ENCODE measurements around the gene U2AF2. TPM values are rescaled to one million over a fixed set of nuclear protein-coding genes. Genes with fewer than 3 reads are reported as not detected.
A peak's percentile ranks its signal among the peaks of the same experiment; 100 is the strongest.

The U2AF2 gene
- total and polyA plus RNA-seq, 9 of the 15 experiments (the other 6 are each of a cell fraction or from before 2014, with no cell fraction given) = 3.0 to 331 (median 157) TPM

DNA sequence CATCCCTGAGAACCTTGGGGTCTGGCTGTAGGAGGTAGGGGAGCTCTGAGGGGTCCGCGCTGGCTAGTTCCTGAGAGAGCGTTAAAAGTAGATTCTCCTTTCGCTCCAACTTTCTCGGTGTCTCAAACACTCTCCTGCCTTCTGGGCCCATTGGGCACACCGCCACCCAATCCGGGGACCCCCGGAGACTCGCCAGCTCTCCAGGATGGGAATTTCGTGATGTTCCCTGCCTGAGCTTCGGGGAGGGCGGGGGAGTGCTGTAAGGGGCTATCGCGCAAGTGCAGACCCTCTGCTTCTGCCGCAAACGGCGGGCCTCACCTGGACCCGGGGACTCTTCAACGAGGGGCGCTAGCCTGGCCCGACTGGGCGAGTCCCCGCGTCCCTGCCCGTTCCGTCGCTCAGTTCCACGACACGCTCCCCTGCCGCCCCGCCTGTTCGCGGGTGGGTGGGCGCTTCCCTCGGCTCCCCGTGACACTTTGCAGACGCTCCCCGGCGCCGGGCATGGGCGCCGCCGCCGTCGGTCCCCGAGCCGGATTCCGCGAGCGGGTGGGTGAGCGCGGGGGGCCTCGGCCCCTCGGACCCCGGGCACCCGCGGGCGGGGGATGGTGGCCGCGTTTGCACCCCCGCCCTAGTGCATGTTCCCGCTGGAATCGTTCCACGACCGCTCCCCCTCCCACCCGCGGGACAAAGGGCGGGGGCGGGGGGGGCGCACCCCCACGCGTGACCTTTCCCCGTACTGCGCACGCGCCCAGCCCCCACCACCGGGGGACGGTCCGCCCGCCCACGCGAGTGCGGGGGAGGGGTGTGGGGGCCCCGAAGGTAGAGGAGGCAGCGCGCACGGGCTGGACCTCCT lies 6.9 kb upstream of the U2AF2 start, which contains the start of gene CCDC106 (continued):
- TF ChIP-seq, protein P1, sequence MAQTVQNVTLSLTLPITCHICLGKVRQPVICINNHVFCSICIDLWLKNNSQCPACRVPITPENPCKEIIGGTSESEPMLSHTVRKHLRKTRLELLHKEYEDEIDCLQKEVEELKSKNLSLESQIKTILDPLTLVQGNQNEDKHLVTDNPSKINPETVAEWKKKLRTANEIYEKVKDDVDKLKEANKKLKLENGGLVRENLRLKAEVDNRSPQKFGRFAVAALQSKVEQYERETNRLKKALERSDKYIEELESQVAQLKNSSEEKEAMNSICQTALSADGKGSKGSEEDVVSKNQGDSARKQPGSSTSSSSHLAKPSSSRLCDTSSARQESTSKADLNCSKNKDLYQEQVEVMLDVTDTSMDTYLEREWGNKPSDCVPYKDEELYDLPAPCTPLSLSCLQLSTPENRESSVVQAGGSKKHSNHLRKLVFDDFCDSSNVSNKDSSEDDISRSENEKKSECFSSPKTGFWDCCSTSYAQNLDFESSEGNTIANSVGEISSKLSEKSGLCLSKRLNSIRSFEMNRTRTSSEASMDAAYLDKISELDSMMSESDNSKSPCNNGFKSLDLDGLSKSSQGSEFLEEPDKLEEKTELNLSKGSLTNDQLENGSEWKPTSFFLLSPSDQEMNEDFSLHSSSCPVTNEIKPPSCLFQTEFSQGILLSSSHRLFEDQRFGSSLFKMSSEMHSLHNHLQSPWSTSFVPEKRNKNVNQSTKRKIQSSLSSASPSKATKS (CRISPR knock-in tag; IDR thresholded peaks at IDR 0.05) = no peak
- TF ChIP-seq ZNF76 (CRISPR knock-in tag; IDR thresholded peaks at IDR 0.05; ENCODE audit: borderline replicate concordance) = no peak
- peak; percentile 94 for TF ChIP-seq FOXM1 (IDR thresholded peaks at IDR 0.05; ENCODE audit: low read depth)
- TF ChIP-seq FOXM1 (CRISPR knock-in tag; IDR thresholded peaks at IDR 0.05; ENCODE audit: low read depth) = no peak
- no peak for TF ChIP-seq SMAD3 (CRISPR knock-in tag; conservative IDR thresholded peaks at IDR 0.05)
- no peak for TF ChIP-seq ZNF354B (CRISPR knock-in tag; IDR thresholded peaks at IDR 0.05)
- TF ChIP-seq, protein P2, sequence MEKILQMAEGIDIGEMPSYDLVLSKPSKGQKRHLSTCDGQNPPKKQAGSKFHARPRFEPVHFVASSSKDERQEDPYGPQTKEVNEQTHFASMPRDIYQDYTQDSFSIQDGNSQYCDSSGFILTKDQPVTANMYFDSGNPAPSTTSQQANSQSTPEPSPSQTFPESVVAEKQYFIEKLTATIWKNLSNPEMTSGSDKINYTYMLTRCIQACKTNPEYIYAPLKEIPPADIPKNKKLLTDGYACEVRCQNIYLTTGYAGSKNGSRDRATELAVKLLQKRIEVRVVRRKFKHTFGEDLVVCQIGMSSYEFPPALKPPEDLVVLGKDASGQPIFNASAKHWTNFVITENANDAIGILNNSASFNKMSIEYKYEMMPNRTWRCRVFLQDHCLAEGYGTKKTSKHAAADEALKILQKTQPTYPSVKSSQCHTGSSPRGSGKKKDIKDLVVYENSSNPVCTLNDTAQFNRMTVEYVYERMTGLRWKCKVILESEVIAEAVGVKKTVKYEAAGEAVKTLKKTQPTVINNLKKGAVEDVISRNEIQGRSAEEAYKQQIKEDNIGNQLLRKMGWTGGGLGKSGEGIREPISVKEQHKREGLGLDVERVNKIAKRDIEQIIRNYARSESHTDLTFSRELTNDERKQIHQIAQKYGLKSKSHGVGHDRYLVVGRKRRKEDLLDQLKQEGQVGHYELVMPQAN (IDR thresholded peaks at IDR 0.05; ENCODE audit: borderline replicate concordance) = peak; percentile 36; the same call in 1 of the 2 replicates
- TF ChIP-seq ARID1B (IDR thresholded peaks at IDR 0.05) = 0 out of 2 replicates have a peak, but pooled peaks have one; percentile 42
- TF ChIP-seq CCNT2 (IDR thresholded peaks at IDR 0.05; ENCODE audit: borderline replicate concordance, extremely low read depth, insufficient read length, low read depth, low read length) = peak; percentile 45
- TF ChIP-seq NEUROD1 (IDR thresholded peaks at IDR 0.05; ENCODE audit: borderline replicate concordance, low read depth, low read length, partially characterized antibody) = peak; percentile 91
- no peak for TF ChIP-seq SRSF3 (IDR thresholded peaks at IDR 0.05; ENCODE audit: insufficient read depth, low read length)
- 0 out of 2 replicates have a peak, but pooled peaks have one; percentile 40 for TF ChIP-seq OTX1 (CRISPR knock-in tag; IDR thresholded peaks at IDR 0.05)
- TF ChIP-seq BRD4 (IDR thresholded peaks at IDR 0.05) = no peak
- TF ChIP-seq ZNF717 (CRISPR knock-in tag; IDR thresholded peaks at IDR 0.05) = no peak
- no peak for TF ChIP-seq CREB1 (IDR thresholded peaks at IDR 0.05)
- TF ChIP-seq CREB1 (CRISPR knock-in tag; IDR thresholded peaks at IDR 0.05) = no peak
- TF ChIP-seq FIP1L1 (IDR thresholded peaks at IDR 0.05; ENCODE audit: low read depth, low read length, poor library complexity, severe bottlenecking) = peak; percentile 91
- TF ChIP-seq, protein P3, sequence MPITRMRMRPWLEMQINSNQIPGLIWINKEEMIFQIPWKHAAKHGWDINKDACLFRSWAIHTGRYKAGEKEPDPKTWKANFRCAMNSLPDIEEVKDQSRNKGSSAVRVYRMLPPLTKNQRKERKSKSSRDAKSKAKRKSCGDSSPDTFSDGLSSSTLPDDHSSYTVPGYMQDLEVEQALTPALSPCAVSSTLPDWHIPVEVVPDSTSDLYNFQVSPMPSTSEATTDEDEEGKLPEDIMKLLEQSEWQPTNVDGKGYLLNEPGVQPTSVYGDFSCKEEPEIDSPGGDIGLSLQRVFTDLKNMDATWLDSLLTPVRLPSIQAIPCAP (CRISPR knock-in tag; IDR thresholded peaks at IDR 0.05; ENCODE audit: borderline replicate concordance) = no peak
- TF ChIP-seq, protein P4, sequence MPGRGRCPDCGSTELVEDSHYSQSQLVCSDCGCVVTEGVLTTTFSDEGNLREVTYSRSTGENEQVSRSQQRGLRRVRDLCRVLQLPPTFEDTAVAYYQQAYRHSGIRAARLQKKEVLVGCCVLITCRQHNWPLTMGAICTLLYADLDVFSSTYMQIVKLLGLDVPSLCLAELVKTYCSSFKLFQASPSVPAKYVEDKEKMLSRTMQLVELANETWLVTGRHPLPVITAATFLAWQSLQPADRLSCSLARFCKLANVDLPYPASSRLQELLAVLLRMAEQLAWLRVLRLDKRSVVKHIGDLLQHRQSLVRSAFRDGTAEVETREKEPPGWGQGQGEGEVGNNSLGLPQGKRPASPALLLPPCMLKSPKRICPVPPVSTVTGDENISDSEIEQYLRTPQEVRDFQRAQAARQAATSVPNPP (IDR thresholded peaks at IDR 0.05; ENCODE audit: borderline replicate concordance, insufficient read depth, insufficient read length) = no peak
- no peak for TF ChIP-seq WHSC1 (IDR thresholded peaks at IDR 0.05; ENCODE audit: low read length)

Measured in K562 (cell line).